MM.1S (cell line): ENCODE results near the gene NEURL1B.

Experiments used
- DNase-seq: peaks from one replicate; pipeline ENCODE4 v3.0.0-alpha.2; 2015
- H2AFZ ChIP-seq: fragments of 300-600 bp; sonication (generic); 2 replicates; pipeline ENCODE4 v1.6.0; 2016; ENCODE audit warnings: antibody characterized with exemption, low read length
- H3F3A ChIP-seq: fragments of 300-600 bp; sonication (generic); 2 replicates; pipeline ENCODE4 v1.6.1; 2016; ENCODE audit warnings: mild to moderate bottlenecking, antibody characterized with exemption, low read length, moderate library complexity, mixed read lengths; ENCODE audit not compliant: insufficient read depth
- H3K27ac ChIP-seq: fragments of 300-600 bp; sonication (generic); 2 replicates; pipeline ENCODE4 v1.5.1; 2016; ENCODE audit warnings: mild to moderate bottlenecking, low read length
- H3K27me3 ChIP-seq: fragments of 300-600 bp; sonication (generic); replicated peaks from 2 replicates; pipeline ENCODE4 v1.6.0; 2016; ENCODE audit warnings: low read length; ENCODE audit not compliant: insufficient read depth
- H3K36me3 ChIP-seq: fragments of 300-600 bp; sonication (generic); replicated peaks from 2 replicates; pipeline ENCODE4 v1.6.1; 2016; ENCODE audit warnings: mild to moderate bottlenecking, low read length, mixed read lengths; ENCODE audit not compliant: insufficient read depth
- H3K4me1 ChIP-seq: fragments of 300-600 bp; sonication (generic); 2 replicates; pipeline ENCODE4 v1.6.1; 2016; ENCODE audit warnings: low read length, mixed read lengths
- H3K4me2 ChIP-seq: fragments of 300-600 bp; sonication (generic); 2 replicates; pipeline ENCODE4 v1.6.0; 2016; ENCODE audit warnings: low read depth, low read length
- H3K4me3 ChIP-seq: fragments of 300-600 bp; sonication (generic); 2 replicates; pipeline ENCODE4 v1.5.1; 2016; ENCODE audit warnings: low read length, mixed read lengths
- H3K79me2 ChIP-seq: fragments of 300-600 bp; sonication (generic); 2 replicates; pipeline ENCODE4 v1.6.1; 2016; ENCODE audit warnings: mixed run types, low read length, mixed read lengths
- H3K9ac ChIP-seq: fragments of 300-600 bp; sonication (generic); 2 replicates; pipeline ENCODE4 v1.6.1; 2016; ENCODE audit warnings: low read length, mixed read lengths
- H3K9me2 ChIP-seq: fragments of 300-600 bp; sonication (generic); replicated peaks from 2 replicates; pipeline ENCODE4 v1.6.1; 2016; ENCODE audit warnings: mild to moderate bottlenecking, low read length, mixed read lengths; ENCODE audit not compliant: insufficient read depth
- H3K9me3 ChIP-seq: fragments of 300-600 bp; sonication (generic); replicated peaks from 2 replicates; pipeline ENCODE4 v1.6.1; 2016; ENCODE audit warnings: mild to moderate bottlenecking, low read length, mixed read lengths; ENCODE audit not compliant: insufficient read depth
- H4K20me1 ChIP-seq: fragments of 300-600 bp; sonication (generic); 2 replicates; pipeline ENCODE4 v1.6.1; 2016; ENCODE audit warnings: mild to moderate bottlenecking, low read length, moderate library complexity, mixed read lengths; ENCODE audit not compliant: insufficient read depth
- CTCF ChIP-seq: fragments of 300-600 bp; sonication (generic); IDR thresholded peaks from 2 replicates; pipeline ENCODE4 v1.5.1; 2016; ENCODE audit warnings: antibody characterized with exemption, low read length, mixed read lengths
- EZH2 ChIP-seq: fragments of 300-600 bp; sonication (generic); optimal IDR thresholded peaks from 2 replicates; pipeline ENCODE3; 2017; ENCODE audit warnings: low read depth, mild to moderate bottlenecking, antibody characterized with exemption, low read length, mixed read lengths
- EZH2phosphoT487 ChIP-seq: fragments of 300-600 bp; sonication (generic); IDR thresholded peaks from 2 replicates; pipeline ENCODE4 v1.6.1; 2018; ENCODE audit warnings: antibody characterized with exemption, low read length

Gene NEURL1B

GRCh38 chr5:172689218-172689572, 48.1 kb downstream of the NEURL1B start:
- H4K20me1 ChIP-seq = no peaks in the 10 kb centered on the region
- no peak for DNase-seq
- no peaks in the 10 kb centered on the region for H3K36me3 ChIP-seq
- no peak overlapping the region for H3K4me3 ChIP-seq
- no peak overlapping the region for H3K9ac ChIP-seq
- no peaks in the 10 kb centered on the region for H3K4me1 ChIP-seq
- H3K27ac ChIP-seq = no peak overlapping the region
- no peaks in the 10 kb centered on the region for H3K79me2 ChIP-seq
- no peaks in the 10 kb centered on the region for H3K9me3 ChIP-seq
- TF ChIP-seq EZH2phosphoT487 (no peak), CTCF (no peak), EZH2 (no peak)
- H3F3A ChIP-seq = no peaks in the 10 kb centered on the region
- H3K27me3 ChIP-seq = no peaks in the 10 kb centered on the region
- H3K4me2 ChIP-seq = no peak overlapping the region
- no peak overlapping the region for H2AFZ ChIP-seq
- H3K9me2 ChIP-seq = no peaks in the 10 kb centered on the region

GRCh38 chr5:172689801-172690200, 48.7 kb downstream of the NEURL1B start:
- no peak overlapping the region for H3K4me3 ChIP-seq
- no peaks in the 10 kb centered on the region for H3K79me2 ChIP-seq
- no peaks in the 10 kb centered on the region for H3F3A ChIP-seq
- H3K27me3 ChIP-seq = no peaks in the 10 kb centered on the region
- no peaks in the 10 kb centered on the region for H3K9me2 ChIP-seq
- no peak for DNase-seq
- H3K9ac ChIP-seq = no peak overlapping the region
- no peaks in the 10 kb centered on the region for H3K36me3 ChIP-seq
- no peak overlapping the region for H2AFZ ChIP-seq
- no peak overlapping the region for H3K4me2 ChIP-seq
- H4K20me1 ChIP-seq = no peaks in the 10 kb centered on the region
- no peaks in the 10 kb centered on the region for H3K4me1 ChIP-seq
- H3K27ac ChIP-seq = no peak overlapping the region
- TF ChIP-seq EZH2phosphoT487 (no peak), CTCF (no peak), EZH2 (no peak)
- H3K9me3 ChIP-seq = no peaks in the 10 kb centered on the region

GRCh38 chr5:172690258-172691075, 49.4 kb downstream of the NEURL1B start:
- H3K27ac ChIP-seq = no peak overlapping the region
- no peak overlapping the region for H3K4me3 ChIP-seq
- H3K4me2 ChIP-seq = no peak overlapping the region
- H3K9ac ChIP-seq = no peak overlapping the region
- no peaks in the 10 kb centered on the region for H3K9me2 ChIP-seq
- H3K36me3 ChIP-seq = no peaks in the 10 kb centered on the region
- no peak overlapping the region for H2AFZ ChIP-seq
- no peaks in the 10 kb centered on the region for H3K79me2 ChIP-seq
- no peaks in the 10 kb centered on the region for H3K4me1 ChIP-seq
- H3K9me3 ChIP-seq = no peaks in the 10 kb centered on the region
- no peak for TF ChIP-seq CTCF
- no peak for TF ChIP-seq EZH2phosphoT487
- no peak for TF ChIP-seq EZH2
- DNase-seq = no peak
- H3F3A ChIP-seq = no peaks in the 10 kb centered on the region
- H3K27me3 ChIP-seq = no peaks in the 10 kb centered on the region
- H4K20me1 ChIP-seq = no peaks in the 10 kb centered on the region
